HEK293 (cell line): Measurements from ENCODE around the gene AKT3.

ENCODE experiments used
- CTCF ChIA-PET: fragments of 350-600 bp; formaldehyde crosslinking; extraction: SDS; loops from one replicate; lab custom pipeline; 2021; ENCODE audit warnings: antibody characterized with exemption; lab: Yijun Ruan, JAX
- POLR2A ChIA-PET: fragments of 300-600 bp; formaldehyde crosslinking; extraction: SDS; loops from one replicate; lab custom pipeline; 2020; ENCODE audit warnings: antibody characterized with exemption, inconsistent platforms; lab: Yijun Ruan, JAX
- H3K27ac ChIP-seq: fragments of 200-500 bp; sonication (Bioruptor generic); 2 replicates; pipeline ENCODE4 v1.5.1; 2014; ENCODE audit warnings: low read depth, low read length, control low read depth, inconsistent platforms; ENCODE audit errors: extremely low read depth
- H3K36me3 ChIP-seq, 2 experiments: fragments of 200-500 bp in 1 of 2; sonication (Bioruptor generic) in 1 of 2; 1 replicate in 1 of 2; 2 replicates in 1 of 2; pipeline ENCODE4 v1.5.1; 2014 to 2017; ENCODE audit warnings: inconsistent platforms in 2 of 2, low read length in 2 of 2; ENCODE audit not compliant: control insufficient read depth in 2 of 2, insufficient read depth in 1 of 2
- H3K4me1 ChIP-seq: fragments of 200-500 bp; sonication (Bioruptor generic); 2 replicates; pipeline ENCODE4 v1.5.1; 2014; ENCODE audit warnings: mild to moderate bottlenecking, low read length, inconsistent platforms; ENCODE audit not compliant: control insufficient read depth, insufficient read depth
- H3K4me3 ChIP-seq: 2 replicates; pipeline ENCODE4 v1.5.1; 2011; ENCODE audit warnings: low read depth, mild to moderate bottlenecking, control low read depth, low read length, moderate library complexity
- H3K9me3 ChIP-seq: fragments of 200-500 bp; sonication (Bioruptor generic); 2 replicates; pipeline ENCODE4 v1.5.1; 2014; ENCODE audit warnings: low read depth, low read length, inconsistent platforms; ENCODE audit not compliant: control insufficient read depth, insufficient read depth
- GLI2 ChIP-seq: fragments of 450-650 bp; formaldehyde crosslinking; IDR thresholded peaks from 2 replicates; pipeline ENCODE4; 2017; ENCODE audit warnings: missing biosample characterization, missing genetic modification characterization, low read depth, borderline replicate concordance
- HOXD13 ChIP-seq: sonication (generic); formaldehyde crosslinking; IDR thresholded peaks from 2 replicates; pipeline ENCODE4 v1.8.0; 2022; ENCODE audit warnings: missing genetic modification reagents, borderline replicate concordance
- PRDM1 ChIP-seq: fragments of 450-650 bp; formaldehyde crosslinking; IDR thresholded peaks from 2 replicates; pipeline ENCODE4; 2016; ENCODE audit warnings: missing biosample characterization, missing genetic modification characterization
- SALL2 ChIP-seq: fragments of 450-650 bp; formaldehyde crosslinking; IDR thresholded peaks from 2 replicates; pipeline ENCODE4 v1.5.0; 2017; ENCODE audit warnings: missing biosample characterization, mild to moderate bottlenecking, missing genetic modification characterization, borderline replicate concordance
- ZFHX2 ChIP-seq: fragments of 450-650 bp; formaldehyde crosslinking; conservative IDR thresholded peaks from 2 replicates; pipeline ENCODE4 v1.5.1; 2016; ENCODE audit warnings: missing biosample characterization, missing genetic modification characterization
- ZNF132 ChIP-seq: fragments of 450-650 bp; formaldehyde crosslinking; IDR thresholded peaks from 2 replicates; pipeline ENCODE4 v1.5.1; 2017; ENCODE audit warnings: missing biosample characterization, missing genetic modification characterization, borderline replicate concordance
- ZNF157 ChIP-seq: fragments of 450-650 bp; formaldehyde crosslinking; IDR thresholded peaks from 2 replicates; pipeline ENCODE4 v1.5.1; 2016; ENCODE audit warnings: missing biosample characterization, missing genetic modification characterization
- ZNF175 ChIP-seq: fragments of 450-650 bp; formaldehyde crosslinking; IDR thresholded peaks from 2 replicates; pipeline ENCODE4 v1.5.1; 2016; ENCODE audit warnings: missing biosample characterization, missing genetic modification characterization
- ZNF184 ChIP-seq: fragments of 450-650 bp; IDR thresholded peaks from 2 replicates; pipeline ENCODE4 v1.5.1; 2018; ENCODE audit warnings: missing biosample characterization, mild to moderate bottlenecking, missing genetic modification characterization
- ZNF2 ChIP-seq: fragments of 450-650 bp; formaldehyde crosslinking; IDR thresholded peaks from 2 replicates; pipeline ENCODE4 v1.5.1; 2016; ENCODE audit warnings: missing biosample characterization, missing genetic modification characterization
- ZNF311 ChIP-seq: fragments of 450-650 bp; formaldehyde crosslinking; IDR thresholded peaks from 2 replicates; pipeline ENCODE4 v1.5.1; 2017; ENCODE audit warnings: missing biosample characterization, missing genetic modification characterization, borderline replicate concordance
- ZNF335 ChIP-seq: fragments of 450-650 bp; formaldehyde crosslinking; conservative IDR thresholded peaks from 2 replicates; pipeline ENCODE4 v1.5.1; 2016; ENCODE audit warnings: missing biosample characterization, missing genetic modification characterization
- ZNF366 ChIP-seq: fragments of 450-650 bp; formaldehyde crosslinking; conservative IDR thresholded peaks from 2 replicates; pipeline ENCODE4 v1.5.1; 2016; ENCODE audit warnings: missing biosample characterization, missing genetic modification characterization
- ZNF394 ChIP-seq: fragments of 450-650 bp; formaldehyde crosslinking; IDR thresholded peaks from 2 replicates; pipeline ENCODE4 v1.5.1; 2016; ENCODE audit warnings: missing biosample characterization, missing genetic modification characterization, mild to moderate bottlenecking, moderate library complexity, borderline replicate concordance
- ZNF473 ChIP-seq: fragments of 450-650 bp; formaldehyde crosslinking; IDR thresholded peaks from 2 replicates; pipeline ENCODE4 v1.5.1; 2017; ENCODE audit warnings: missing biosample characterization, missing genetic modification characterization
- ZNF558 ChIP-seq: fragments of 450-650 bp; formaldehyde crosslinking; IDR thresholded peaks from 2 replicates; pipeline ENCODE4 v1.5.1; 2016; ENCODE audit warnings: missing biosample characterization, missing genetic modification characterization
- ZNF843 ChIP-seq: fragments of 450-650 bp; formaldehyde crosslinking; IDR thresholded peaks from 2 replicates; pipeline ENCODE4 v1.5.1; 2016; ENCODE audit warnings: missing biosample characterization, missing genetic modification characterization
- ZXDB ChIP-seq: fragments of 450-650 bp; formaldehyde crosslinking; IDR thresholded peaks from 2 replicates; pipeline ENCODE4 v1.5.1; 2016; ENCODE audit warnings: missing biosample characterization, missing genetic modification characterization
- TF ChIP-seq, protein P1 (sequence below): fragments of 450-650 bp; formaldehyde crosslinking; IDR thresholded peaks from 2 replicates; pipeline ENCODE4 v1.5.1; 2016; ENCODE audit warnings: missing biosample characterization, missing genetic modification characterization, borderline replicate concordance
- TF ChIP-seq, protein P2 (sequence below): fragments of 450-650 bp; formaldehyde crosslinking; IDR thresholded peaks from 2 replicates; pipeline ENCODE4 v1.5.1; 2016; ENCODE audit warnings: missing biosample characterization, missing genetic modification characterization
- TF ChIP-seq, protein P3 (sequence below): fragments of 450-650 bp; formaldehyde crosslinking; IDR thresholded peaks from 2 replicates; pipeline ENCODE4 v1.5.1; 2016; ENCODE audit warnings: missing biosample characterization, missing genetic modification characterization
- TF ChIP-seq, protein P4 (sequence below): fragments of 450-650 bp; formaldehyde crosslinking; IDR thresholded peaks from 2 replicates; pipeline ENCODE4 v1.5.1; 2017; ENCODE audit warnings: missing biosample characterization, missing genetic modification characterization

The AKT3 gene

DNA sequence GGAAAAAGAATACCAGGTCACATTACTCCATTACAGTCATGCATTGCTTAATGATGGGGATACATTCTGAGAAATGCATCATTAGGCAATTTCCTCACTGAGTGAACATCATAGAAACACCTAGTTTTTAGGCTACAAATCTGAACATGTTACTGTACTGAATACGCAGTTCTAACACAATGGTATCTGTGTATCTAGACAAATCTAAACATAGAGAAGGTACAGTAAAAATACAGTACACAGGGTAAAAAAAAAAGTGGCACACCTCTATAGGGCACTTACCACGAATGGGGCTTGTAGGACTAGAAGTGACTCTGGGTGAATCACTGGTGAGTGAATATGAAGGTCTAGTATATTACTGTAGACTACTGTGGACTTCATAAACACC, 115.7 kb downstream of the AKT3 start (continued):
- TF ChIP-seq SALL2 (tag by site-specific recombination) (no peak), ZNF843 (tag by site-specific recombination) (no peak), ZNF132 (tag by site-specific recombination) (no peak), ZXDB (no peak), ZNF473 (tag by site-specific recombination) (no peak), ZNF558 (tag by site-specific recombination) (no peak), ZNF366 (tag by site-specific recombination) (no peak)
- TF ChIP-seq, protein P1, sequence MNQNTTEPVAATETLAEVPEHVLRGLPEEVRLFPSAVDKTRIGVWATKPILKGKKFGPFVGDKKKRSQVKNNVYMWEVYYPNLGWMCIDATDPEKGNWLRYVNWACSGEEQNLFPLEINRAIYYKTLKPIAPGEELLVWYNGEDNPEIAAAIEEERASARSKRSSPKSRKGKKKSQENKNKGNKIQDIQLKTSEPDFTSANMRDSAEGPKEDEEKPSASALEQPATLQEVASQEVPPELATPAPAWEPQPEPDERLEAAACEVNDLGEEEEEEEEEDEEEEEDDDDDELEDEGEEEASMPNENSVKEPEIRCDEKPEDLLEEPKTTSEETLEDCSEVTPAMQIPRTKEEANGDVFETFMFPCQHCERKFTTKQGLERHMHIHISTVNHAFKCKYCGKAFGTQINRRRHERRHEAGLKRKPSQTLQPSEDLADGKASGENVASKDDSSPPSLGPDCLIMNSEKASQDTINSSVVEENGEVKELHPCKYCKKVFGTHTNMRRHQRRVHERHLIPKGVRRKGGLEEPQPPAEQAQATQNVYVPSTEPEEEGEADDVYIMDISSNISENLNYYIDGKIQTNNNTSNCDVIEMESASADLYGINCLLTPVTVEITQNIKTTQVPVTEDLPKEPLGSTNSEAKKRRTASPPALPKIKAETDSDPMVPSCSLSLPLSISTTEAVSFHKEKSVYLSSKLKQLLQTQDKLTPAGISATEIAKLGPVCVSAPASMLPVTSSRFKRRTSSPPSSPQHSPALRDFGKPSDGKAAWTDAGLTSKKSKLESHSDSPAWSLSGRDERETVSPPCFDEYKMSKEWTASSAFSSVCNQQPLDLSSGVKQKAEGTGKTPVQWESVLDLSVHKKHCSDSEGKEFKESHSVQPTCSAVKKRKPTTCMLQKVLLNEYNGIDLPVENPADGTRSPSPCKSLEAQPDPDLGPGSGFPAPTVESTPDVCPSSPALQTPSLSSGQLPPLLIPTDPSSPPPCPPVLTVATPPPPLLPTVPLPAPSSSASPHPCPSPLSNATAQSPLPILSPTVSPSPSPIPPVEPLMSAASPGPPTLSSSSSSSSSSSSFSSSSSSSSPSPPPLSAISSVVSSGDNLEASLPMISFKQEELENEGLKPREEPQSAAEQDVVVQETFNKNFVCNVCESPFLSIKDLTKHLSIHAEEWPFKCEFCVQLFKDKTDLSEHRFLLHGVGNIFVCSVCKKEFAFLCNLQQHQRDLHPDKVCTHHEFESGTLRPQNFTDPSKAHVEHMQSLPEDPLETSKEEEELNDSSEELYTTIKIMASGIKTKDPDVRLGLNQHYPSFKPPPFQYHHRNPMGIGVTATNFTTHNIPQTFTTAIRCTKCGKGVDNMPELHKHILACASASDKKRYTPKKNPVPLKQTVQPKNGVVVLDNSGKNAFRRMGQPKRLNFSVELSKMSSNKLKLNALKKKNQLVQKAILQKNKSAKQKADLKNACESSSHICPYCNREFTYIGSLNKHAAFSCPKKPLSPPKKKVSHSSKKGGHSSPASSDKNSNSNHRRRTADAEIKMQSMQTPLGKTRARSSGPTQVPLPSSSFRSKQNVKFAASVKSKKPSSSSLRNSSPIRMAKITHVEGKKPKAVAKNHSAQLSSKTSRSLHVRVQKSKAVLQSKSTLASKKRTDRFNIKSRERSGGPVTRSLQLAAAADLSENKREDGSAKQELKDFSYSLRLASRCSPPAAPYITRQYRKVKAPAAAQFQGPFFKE = no peak
- TF ChIP-seq, all 188 proteins: peak for 0

DNA sequence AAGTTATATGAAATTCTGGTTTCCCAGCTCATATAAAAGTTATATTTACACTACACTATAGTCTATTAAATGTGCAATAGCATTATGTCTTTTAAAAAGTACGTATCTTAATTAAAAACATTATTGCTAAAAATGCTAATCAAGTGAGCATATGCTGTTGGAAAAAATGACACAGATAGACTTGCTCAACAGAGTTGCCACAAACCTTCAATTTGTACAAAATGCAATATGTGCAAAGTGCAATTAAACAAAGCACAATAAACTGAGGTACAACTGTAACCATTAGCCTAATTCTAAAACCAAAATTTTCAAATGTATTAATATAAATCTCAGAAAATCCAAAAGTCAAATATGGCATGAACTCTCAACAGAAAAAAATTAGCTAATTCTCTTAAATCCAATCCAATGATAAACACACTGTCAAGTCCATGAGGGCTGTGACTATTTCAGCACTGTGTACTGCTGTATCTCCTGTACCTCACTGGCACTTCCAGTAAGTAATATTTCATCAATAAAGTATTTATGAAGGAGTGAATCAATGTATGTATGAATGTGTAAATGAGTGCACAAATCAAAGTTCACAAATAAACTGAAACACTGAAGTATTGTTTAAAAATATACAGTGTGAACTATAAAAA, 116.3 kb downstream of the AKT3 start:
- Histone ChIP-seq H3K4me3 (no peak overlapping the region), H3K27ac (no peak overlapping the region), H3K36me3 (no peaks in the 10 kb centered on the region), H3K9me3 (no peaks in the 10 kb centered on the region), H3K4me1 (no peaks in the 10 kb centered on the region)
- ChIA-PET CTCF (interaction anchor here (0.5 to 1.8 kb wide), 4 partner anchors 9 to 392 kb away, joined by 3 to 8 read pairs (median 4); no protein-coding TSS in a partner anchor), POLR2A (no interaction called here)
- TF ChIP-seq ZNF175 (tag by site-specific recombination) (no peak), GLI2 (tag by site-specific recombination) (no peak), ZNF311 (tag by site-specific recombination) (no peak), ZNF157 (no peak), ZNF184 (tag by site-specific recombination) (no peak), ZNF2 (no peak), ZFHX2 (no peak), ZNF394 (tag by site-specific recombination) (no peak), PRDM1 (tag by site-specific recombination) (no peak), ZNF335 (tag by site-specific recombination) (no peak), HOXD13 (CRISPR knock-in tag) (no peak)
- TF ChIP-seq, protein P2, sequence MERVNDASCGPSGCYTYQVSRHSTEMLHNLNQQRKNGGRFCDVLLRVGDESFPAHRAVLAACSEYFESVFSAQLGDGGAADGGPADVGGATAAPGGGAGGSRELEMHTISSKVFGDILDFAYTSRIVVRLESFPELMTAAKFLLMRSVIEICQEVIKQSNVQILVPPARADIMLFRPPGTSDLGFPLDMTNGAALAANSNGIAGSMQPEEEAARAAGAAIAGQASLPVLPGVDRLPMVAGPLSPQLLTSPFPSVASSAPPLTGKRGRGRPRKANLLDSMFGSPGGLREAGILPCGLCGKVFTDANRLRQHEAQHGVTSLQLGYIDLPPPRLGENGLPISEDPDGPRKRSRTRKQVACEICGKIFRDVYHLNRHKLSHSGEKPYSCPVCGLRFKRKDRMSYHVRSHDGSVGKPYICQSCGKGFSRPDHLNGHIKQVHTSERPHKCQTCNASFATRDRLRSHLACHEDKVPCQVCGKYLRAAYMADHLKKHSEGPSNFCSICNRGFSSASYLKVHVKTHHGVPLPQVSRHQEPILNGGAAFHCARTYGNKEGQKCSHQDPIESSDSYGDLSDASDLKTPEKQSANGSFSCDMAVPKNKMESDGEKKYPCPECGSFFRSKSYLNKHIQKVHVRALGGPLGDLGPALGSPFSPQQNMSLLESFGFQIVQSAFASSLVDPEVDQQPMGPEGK (tag by site-specific recombination) = no peak
- TF ChIP-seq, protein P3, sequence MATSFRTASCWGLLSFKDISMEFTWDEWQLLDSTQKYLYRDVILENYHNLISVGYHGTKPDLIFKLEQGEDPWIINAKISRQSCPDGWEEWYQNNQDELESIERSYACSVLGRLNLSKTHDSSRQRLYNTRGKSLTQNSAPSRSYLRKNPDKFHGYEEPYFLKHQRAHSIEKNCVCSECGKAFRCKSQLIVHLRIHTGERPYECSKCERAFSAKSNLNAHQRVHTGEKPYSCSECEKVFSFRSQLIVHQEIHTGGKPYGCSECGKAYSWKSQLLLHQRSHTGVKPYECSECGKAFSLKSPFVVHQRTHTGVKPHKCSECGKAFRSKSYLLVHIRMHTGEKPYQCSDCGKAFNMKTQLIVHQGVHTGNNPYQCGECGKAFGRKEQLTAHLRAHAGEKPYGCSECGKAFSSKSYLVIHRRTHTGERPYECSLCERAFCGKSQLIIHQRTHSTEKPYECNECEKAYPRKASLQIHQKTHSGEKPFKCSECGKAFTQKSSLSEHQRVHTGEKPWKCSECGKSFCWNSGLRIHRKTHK (tag by site-specific recombination) = no peak
- TF ChIP-seq, protein P4, sequence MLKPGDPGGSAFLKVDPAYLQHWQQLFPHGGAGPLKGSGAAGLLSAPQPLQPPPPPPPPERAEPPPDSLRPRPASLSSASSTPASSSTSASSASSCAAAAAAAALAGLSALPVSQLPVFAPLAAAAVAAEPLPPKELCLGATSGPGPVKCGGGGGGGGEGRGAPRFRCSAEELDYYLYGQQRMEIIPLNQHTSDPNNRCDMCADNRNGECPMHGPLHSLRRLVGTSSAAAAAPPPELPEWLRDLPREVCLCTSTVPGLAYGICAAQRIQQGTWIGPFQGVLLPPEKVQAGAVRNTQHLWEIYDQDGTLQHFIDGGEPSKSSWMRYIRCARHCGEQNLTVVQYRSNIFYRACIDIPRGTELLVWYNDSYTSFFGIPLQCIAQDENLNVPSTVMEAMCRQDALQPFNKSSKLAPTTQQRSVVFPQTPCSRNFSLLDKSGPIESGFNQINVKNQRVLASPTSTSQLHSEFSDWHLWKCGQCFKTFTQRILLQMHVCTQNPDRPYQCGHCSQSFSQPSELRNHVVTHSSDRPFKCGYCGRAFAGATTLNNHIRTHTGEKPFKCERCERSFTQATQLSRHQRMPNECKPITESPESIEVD (tag by site-specific recombination) = no peak
